PC-9 (cell line): ENCODE data around the gene MYOF. TPM values are rescaled to one million over a fixed set of nuclear protein-coding genes. Genes with fewer than 3 reads are reported as not detected.

ENCODE experiments used
- BruUV-seq: library from RNA; stranded (reverse); fragments of 400-500 nt; replicated peaks from 2 replicates; lab custom pipeline; 2021; lab: Mats Ljungman, UMichigan
- CTCF ChIA-PET: fragments of 300-600 bp; sonication (Branson Sonifier 250); formaldehyde crosslinking; loops from one replicate; lab custom pipeline; 2022; ENCODE audit warnings: antibody characterized with exemption; lab: Charles Lee
- POLR2A ChIA-PET: fragments of 300-600 bp; sonication (Branson Sonifier 250); formaldehyde crosslinking; loops from one replicate; lab custom pipeline; 2022; ENCODE audit warnings: antibody characterized with exemption; ENCODE audit not compliant: unreplicated experiment; lab: Charles Lee
- DNase-seq, 2 experiments: peaks; one replicate each; pipeline versions ENCODE4 v3.0.0 to v3.0.0-alpha.2; 2015 to 2022; ENCODE audit warnings: mixed read lengths in 1 of 2
- H2AFZ ChIP-seq: fragments of 200-600 bp; sonication (generic); 2 replicates; pipeline ENCODE4 v1.8.1; 2017; ENCODE audit warnings: antibody characterized with exemption
- H3F3A ChIP-seq: fragments of 200-600 bp; sonication (generic); 2 replicates; pipeline ENCODE4 v1.8.1; 2017; ENCODE audit warnings: antibody characterized with exemption, mild to moderate bottlenecking, low read depth; ENCODE audit not compliant: insufficient read depth
- H3K27ac ChIP-seq: fragments of 200-600 bp; sonication (generic); 2 replicates; pipeline ENCODE4 v1.6.1; 2016; ENCODE audit warnings: mixed run types
- H3K27me3 ChIP-seq: fragments of 200-600 bp; sonication (generic); 2 replicates; pipeline ENCODE4 v1.6.1; 2016; ENCODE audit warnings: low read depth, mixed run types; ENCODE audit not compliant: insufficient read depth
- H3K36me3 ChIP-seq: fragments of 200-600 bp; sonication (generic); 2 replicates; pipeline ENCODE4 v1.6.1; 2016; ENCODE audit warnings: low read depth, mixed run types
- H3K4me1 ChIP-seq: fragments of 200-600 bp; sonication (generic); replicated peaks from 2 replicates; pipeline ENCODE4 v1.6.1; 2016; ENCODE audit warnings: mixed run types; ENCODE audit not compliant: insufficient read depth
- H3K4me2 ChIP-seq: fragments of 200-600 bp; sonication (generic); 2 replicates; pipeline ENCODE4 v1.6.1; 2017; ENCODE audit warnings: mixed run types
- H3K4me3 ChIP-seq: fragments of 200-600 bp; sonication (generic); 2 replicates; pipeline ENCODE4 v1.6.1; 2016; ENCODE audit warnings: mixed run types
- H3K79me2 ChIP-seq: fragments of 200-600 bp; sonication (generic); 2 replicates; pipeline ENCODE4 v1.6.1; 2017; ENCODE audit warnings: low read depth, mixed run types
- H3K9me2 ChIP-seq: fragments of 200-600 bp; sonication (generic); 2 replicates; pipeline ENCODE4 v1.8.1; 2017; ENCODE audit warnings: mild to moderate bottlenecking; ENCODE audit not compliant: insufficient read depth
- H3K9me3 ChIP-seq: fragments of 200-600 bp; sonication (generic); 2 replicates; pipeline ENCODE4 v1.8.1; 2016; ENCODE audit warnings: low read depth; ENCODE audit not compliant: insufficient read depth
- H4K20me1 ChIP-seq: fragments of 200-600 bp; sonication (generic); 2 replicates; pipeline ENCODE4 v1.8.1; 2017; ENCODE audit not compliant: insufficient read depth
- EZH2 ChIP-seq: fragments of 200-600 bp; sonication (generic); IDR thresholded peaks from 2 replicates; pipeline ENCODE4 v1.8.0; 2017; ENCODE audit warnings: antibody characterized with exemption, low read depth
- intact Hi-C: fragments of 100-400 bp; cut with micrococcal nuclease; formaldehyde crosslinking; loops from one replicate; pipeline ENCODE4 v1.10.0; 2022; ENCODE audit not compliant: unreplicated experiment
- total RNA-seq: library from RNA; stranded (reverse); gene quantifications from 2 replicates; pipeline ENCODE4 v1.2.3, GENCODE V29; 2021
- TF ChIP-seq, protein P1 (sequence below): fragments of 200-600 bp; sonication (generic); conservative IDR thresholded peaks from 2 replicates; pipeline ENCODE4 v1.6.1; 2017; ENCODE audit warnings: mixed run types, antibody characterized with exemption, mild to moderate bottlenecking, moderate library complexity

The MYOF gene
- total RNA-seq, 1 experiment from 2014 or later = 274 TPM

GRCh38 chr10:93342921-93343320 is 139.2 kb downstream of the MYOF start:
- H2AFZ ChIP-seq = no peak overlapping the region
- H3K27me3 ChIP-seq = no peaks in the 10 kb centered on the region
- no peaks in the 10 kb centered on the region for H3K4me1 ChIP-seq
- no peaks in the 10 kb centered on the region for H3K79me2 ChIP-seq
- no peaks in the 10 kb centered on the region for H4K20me1 ChIP-seq
- no peaks in the 10 kb centered on the region for H3K9me2 ChIP-seq
- no peaks in the 10 kb centered on the region; the same call in 1 of the 2 replicates for H3F3A ChIP-seq
- CTCF ChIA-PET = no interaction called here
- H3K27ac ChIP-seq = no peak overlapping the region
- H3K4me3 ChIP-seq = no peak overlapping the region
- no peaks in the 10 kb centered on the region for H3K9me3 ChIP-seq
- no peaks in the 10 kb centered on the region for H3K36me3 ChIP-seq
- BruUV-seq = no TSS peak
- no peak overlapping the region for H3K4me2 ChIP-seq
- DNase-seq = no peak
- no peak for TF ChIP-seq EZH2
- intact Hi-C loops = no loop called here
- POLR2A ChIA-PET = no interaction called here

DNA sequence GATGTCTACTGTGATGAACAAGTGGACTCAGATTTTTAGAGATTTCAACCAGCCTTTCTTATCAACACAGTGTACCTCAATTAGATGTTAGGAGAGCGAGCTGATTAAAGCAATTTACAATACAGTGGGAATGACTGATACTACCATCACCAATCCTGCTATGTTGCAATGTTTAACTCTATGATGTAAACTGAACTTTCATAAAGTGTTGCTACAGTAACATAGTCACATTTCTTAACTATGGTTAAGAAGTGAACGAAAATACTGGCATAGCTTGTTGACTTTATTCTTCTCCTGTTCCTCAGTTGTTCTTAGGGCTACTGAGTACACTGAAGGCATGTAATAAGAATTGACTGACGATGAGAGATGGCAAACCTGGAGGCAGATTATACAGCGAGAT is 139.8 kb downstream of the MYOF start:
- H3K4me1 ChIP-seq = no peaks in the 10 kb centered on the region
- ChIA-PET CTCF (no interaction called here), POLR2A (interaction anchor here (0.7 kb wide), 1 partner anchor 751 kb away, joined by 5 read pairs; no protein-coding TSS in a partner anchor)
- no peaks in the 10 kb centered on the region for H3K27me3 ChIP-seq
- no peaks in the 10 kb centered on the region for H3K9me2 ChIP-seq
- TF ChIP-seq, protein P1, sequence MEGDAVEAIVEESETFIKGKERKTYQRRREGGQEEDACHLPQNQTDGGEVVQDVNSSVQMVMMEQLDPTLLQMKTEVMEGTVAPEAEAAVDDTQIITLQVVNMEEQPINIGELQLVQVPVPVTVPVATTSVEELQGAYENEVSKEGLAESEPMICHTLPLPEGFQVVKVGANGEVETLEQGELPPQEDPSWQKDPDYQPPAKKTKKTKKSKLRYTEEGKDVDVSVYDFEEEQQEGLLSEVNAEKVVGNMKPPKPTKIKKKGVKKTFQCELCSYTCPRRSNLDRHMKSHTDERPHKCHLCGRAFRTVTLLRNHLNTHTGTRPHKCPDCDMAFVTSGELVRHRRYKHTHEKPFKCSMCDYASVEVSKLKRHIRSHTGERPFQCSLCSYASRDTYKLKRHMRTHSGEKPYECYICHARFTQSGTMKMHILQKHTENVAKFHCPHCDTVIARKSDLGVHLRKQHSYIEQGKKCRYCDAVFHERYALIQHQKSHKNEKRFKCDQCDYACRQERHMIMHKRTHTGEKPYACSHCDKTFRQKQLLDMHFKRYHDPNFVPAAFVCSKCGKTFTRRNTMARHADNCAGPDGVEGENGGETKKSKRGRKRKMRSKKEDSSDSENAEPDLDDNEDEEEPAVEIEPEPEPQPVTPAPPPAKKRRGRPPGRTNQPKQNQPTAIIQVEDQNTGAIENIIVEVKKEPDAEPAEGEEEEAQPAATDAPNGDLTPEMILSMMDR = no peak
- no peak for TF ChIP-seq EZH2
- intact Hi-C loops = no loop called here
- no peaks in the 10 kb centered on the region for H3K9me3 ChIP-seq
- H3K27ac ChIP-seq = no peak overlapping the region
- no peak overlapping the region for H3K4me2 ChIP-seq
- no peaks in the 10 kb centered on the region for H3K36me3 ChIP-seq
- H3K79me2 ChIP-seq = no peaks in the 10 kb centered on the region
- no TSS peak for BruUV-seq
- H3F3A ChIP-seq = no peaks in the 10 kb centered on the region; the same call in 1 of the 2 replicates
- H2AFZ ChIP-seq = no peak overlapping the region
- H4K20me1 ChIP-seq = no peaks in the 10 kb centered on the region
- no peak overlapping the region for H3K4me3 ChIP-seq
- no peak for DNase-seq

DNA sequence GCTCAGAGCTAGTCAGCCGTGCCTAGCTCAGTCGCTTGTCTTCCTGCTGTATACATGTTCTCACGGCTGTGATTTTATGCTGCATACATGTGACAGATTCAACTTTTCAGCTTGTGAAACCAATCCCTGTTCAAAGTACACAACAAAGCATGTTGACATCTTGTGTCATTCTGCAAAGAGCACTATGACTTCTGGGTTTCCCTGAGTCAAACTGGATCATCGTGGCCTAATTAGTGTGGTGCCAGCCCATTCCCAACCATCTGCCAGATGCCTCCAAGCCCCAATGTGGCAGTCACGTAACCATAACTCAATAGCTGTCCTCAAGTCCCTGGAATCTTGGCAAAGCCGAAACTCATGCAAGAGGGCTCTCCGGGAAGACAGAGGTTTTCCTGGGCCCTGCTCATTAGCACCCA is 144.8 kb downstream of the MYOF start:
- Histone ChIP-seq H3K4me3 (no peak overlapping the region), H3K4me2 (no peak overlapping the region), H4K20me1 (no peaks in the 10 kb centered on the region), H3F3A (peaks cover 21% of the 10 kb centered on the region; the same call in 1 of the 2 replicates), H3K27ac (no peak overlapping the region), H3K9me3 (no peaks in the 10 kb centered on the region), H3K79me2 (no peaks in the 10 kb centered on the region), H3K9me2 (no peaks in the 10 kb centered on the region), H3K27me3 (no peaks in the 10 kb centered on the region), H2AFZ (no peak overlapping the region), H3K36me3 (no peaks in the 10 kb centered on the region), H3K4me1 (peaks cover 30% of the 10 kb centered on the region)
- intact Hi-C loops = loop anchor here (10.0 kb wide), 1 partner anchor 443 kb away; no protein-coding TSS in a partner anchor
- DNase-seq = no peak
- ChIA-PET POLR2A (no interaction called here), CTCF (interaction anchor here (0.5 to 0.7 kb wide), 2 partner anchors 253 to 402 kb away, joined by 4 to 7 read pairs; no protein-coding TSS in a partner anchor)
- no TSS peak for BruUV-seq
- no peak for TF ChIP-seq EZH2
- TF ChIP-seq, protein P1 = no peak

DNA sequence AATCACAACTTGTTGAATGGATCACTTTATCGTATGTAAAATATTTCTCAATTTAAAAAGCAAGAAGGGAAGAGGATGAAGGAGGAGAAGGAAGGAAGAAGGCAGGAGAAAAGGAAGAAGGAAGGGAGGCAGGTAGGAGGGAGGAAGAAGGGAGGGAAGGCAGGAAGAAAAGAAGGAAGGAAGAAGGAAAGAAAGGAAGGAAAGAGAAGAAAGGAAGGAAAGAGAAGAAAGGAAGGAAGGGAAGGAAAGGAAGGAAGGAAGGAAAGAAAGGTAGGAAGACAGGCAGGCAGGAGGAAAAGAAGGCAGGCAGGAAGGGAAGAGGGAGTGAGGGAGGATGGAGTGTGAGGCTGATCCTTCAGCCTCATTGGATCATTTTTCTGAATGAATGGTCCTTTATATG is 145.5 kb downstream of the MYOF start:
- H3K79me2 ChIP-seq = no peaks in the 10 kb centered on the region
- intact Hi-C loops = loop anchor here (10.0 kb wide), 1 partner anchor 442 kb away; no protein-coding TSS in a partner anchor
- no peak overlapping the region for H3K4me3 ChIP-seq
- DNase-seq = no peak
- H3K4me1 ChIP-seq = peaks cover 30% of the 10 kb centered on the region
- CTCF ChIA-PET = no interaction called here
- no peaks in the 10 kb centered on the region for H4K20me1 ChIP-seq
- H3K9me3 ChIP-seq = no peaks in the 10 kb centered on the region
- no peak overlapping the region for H2AFZ ChIP-seq
- POLR2A ChIA-PET = no interaction called here
- H3K27ac ChIP-seq = peak overlapping the region; percentile 76; the same call in 1 of the 2 replicates
- no peaks in the 10 kb centered on the region for H3K27me3 ChIP-seq
- H3K36me3 ChIP-seq = no peaks in the 10 kb centered on the region
- H3K9me2 ChIP-seq = no peaks in the 10 kb centered on the region
- no peak for TF ChIP-seq EZH2
- TF ChIP-seq, protein P1 = no peak
- no TSS peak for BruUV-seq
- H3F3A ChIP-seq = peaks cover 21% of the 10 kb centered on the region; the same call in 1 of the 2 replicates
- no peak overlapping the region for H3K4me2 ChIP-seq
